HepG2 (cell line): ENCODE measurements around the gene MED22. TPM values are rescaled to one million over a fixed set of nuclear protein-coding genes. Genes with fewer than 3 reads are reported as not detected.

ENCODE experiments used
- ATAC-seq: fragments of 200-7000 bp; cut with Tn5 transposase; 3 replicates; pipeline ENCODE4 v1.9.1; 2020; ENCODE audit warnings: mild to moderate bottlenecking, moderate library complexity
- BruUV-seq: library from RNA; stranded (reverse); fragments of 400-500 nt; replicated peaks from 2 replicates; lab custom pipeline; 2021; lab: Mats Ljungman, UMichigan
- CTCF ChIA-PET: fragments of 300-600 bp; formaldehyde crosslinking; extraction: SDS; loops from one replicate; lab custom pipeline; 2021; ENCODE audit warnings: low total read pairs, inconsistent platforms, low intra/inter-chr PET ratio; lab: Yijun Ruan, JAX
- POLR2A ChIA-PET: fragments of 350-600 bp; sonication (Branson Sonifier 250); formaldehyde crosslinking; loops from one replicate; lab custom pipeline; 2020; ENCODE audit warnings: antibody characterized with exemption, inconsistent platforms; lab: Yijun Ruan, JAX
- DNase-seq: peaks from one replicate; pipeline ENCODE4 v3.0.0-alpha.2; 2015; ENCODE audit warnings: low spot score
- FAIRE-seq: peaks from 3 replicates; lab custom pipeline; 2011; peaks lifted over from hg19 to GRCh38; lab: Jason Lieb, UNC
- H2AFZ ChIP-seq: one replicate; pipeline ENCODE4 v1.6.1; 2011; ENCODE audit warnings: low read length, inconsistent platforms
- H3K27ac ChIP-seq: fragments of 300-600 bp; 3 replicates; pipeline ENCODE4 v1.8.0; 2011; ENCODE audit warnings: mixed run types, mild to moderate bottlenecking, mixed read lengths, low read length, inconsistent platforms; ENCODE audit not compliant: insufficient read depth; ENCODE audit errors: extremely low read length
- H3K27me3 ChIP-seq, 2 experiments: fragments of 200-600 bp in 1 of 2; 2 replicates in 1 of 2; 3 replicates in 1 of 2; pipeline versions ENCODE4 v1.6.0 to v1.8.0; 2011; ENCODE audit warnings: low read length in 2 of 2, mild to moderate bottlenecking in 2 of 2, moderate library complexity in 2 of 2, inconsistent platforms in 1 of 2; ENCODE audit not compliant: insufficient read depth in 2 of 2, control insufficient read depth in 1 of 2
- H3K36me3 ChIP-seq, 2 experiments: fragments of 200-600 bp in 1 of 2; replicated peaks in 1 of 2; 2 replicates in 1 of 2; 3 replicates in 1 of 2; pipeline versions ENCODE4 v1.5.1 to v1.8.0; 2011; ENCODE audit warnings: low read length in 2 of 2, inconsistent platforms in 1 of 2; ENCODE audit not compliant: insufficient read depth in 2 of 2, control insufficient read depth in 1 of 2
- H3K4me1 ChIP-seq: 2 replicates; pipeline ENCODE4 v1.5.1; 2012; ENCODE audit warnings: low read length, inconsistent platforms; ENCODE audit not compliant: insufficient read depth
- H3K4me2 ChIP-seq: 2 replicates; pipeline ENCODE4 v1.6.0; 2011; ENCODE audit warnings: low read depth, low read length, inconsistent platforms
- H3K4me3 ChIP-seq, 3 experiments: fragments of 200-600 bp in 1 of 3; sonication (generic), shearing (Covaris generic) in 1 of 3; replicated peaks in 1 of 3; 2 replicates each; pipeline ENCODE4 v1.5.1; 2011 to 2016; ENCODE audit warnings: low read length in 3 of 3, inconsistent platforms in 2 of 3, low read depth in 2 of 3, mild to moderate bottlenecking in 2 of 3, control low read depth in 1 of 3, mixed read lengths in 1 of 3; ENCODE audit not compliant: insufficient read depth in 1 of 3
- H3K79me2 ChIP-seq: one replicate; pipeline ENCODE4 v1.6.1; 2011; ENCODE audit warnings: low read length, inconsistent platforms; ENCODE audit not compliant: insufficient read depth
- H3K9ac ChIP-seq: 2 replicates; pipeline ENCODE4 v1.6.0; 2011; ENCODE audit warnings: mild to moderate bottlenecking, low read depth, low read length, inconsistent platforms; ENCODE audit not compliant: insufficient read depth
- H3K9me3 ChIP-seq: 2 replicates; pipeline ENCODE4 v1.5.1; 2012; ENCODE audit warnings: mild to moderate bottlenecking, low read length
- H4K20me1 ChIP-seq: 2 replicates; pipeline ENCODE4 v1.6.0; 2011; ENCODE audit warnings: inconsistent platforms, mild to moderate bottlenecking, low read length, moderate library complexity; ENCODE audit not compliant: insufficient read depth
- CSRNP1 ChIP-seq: sonication (generic); formaldehyde crosslinking; IDR thresholded peaks from 2 replicates; pipeline ENCODE4 v1.8.1; 2023; ENCODE audit warnings: mild to moderate bottlenecking, missing genetic modification reagents
- ESRRA ChIP-seq: sonication (generic); formaldehyde crosslinking; IDR thresholded peaks from 2 replicates; pipeline ENCODE4 v1.5.1; 2020; ENCODE audit warnings: mild to moderate bottlenecking, low read depth, missing genetic modification reagents
- ISL2 ChIP-seq: sonication (generic); formaldehyde crosslinking; IDR thresholded peaks from 2 replicates; pipeline ENCODE4 v1.5.0; 2020; ENCODE audit warnings: missing genetic modification reagents
- JUN ChIP-seq: sonication (generic); formaldehyde crosslinking; IDR thresholded peaks from 2 replicates; pipeline ENCODE4 v1.4.0; 2020; ENCODE audit warnings: mild to moderate bottlenecking, missing genetic modification reagents
- MAFG ChIP-seq: sonication (generic); formaldehyde crosslinking; IDR thresholded peaks from 2 replicates; pipeline ENCODE4 v1.5.1; 2020; ENCODE audit warnings: mild to moderate bottlenecking, missing genetic modification reagents
- MYNN ChIP-seq: sonication (generic); formaldehyde crosslinking; IDR thresholded peaks from 2 replicates; pipeline ENCODE4 v1.4.0; 2020; ENCODE audit warnings: mild to moderate bottlenecking, low read depth, missing genetic modification reagents
- MYPOP ChIP-seq: sonication (generic); formaldehyde crosslinking; IDR thresholded peaks from 2 replicates; pipeline ENCODE4 v1.8.1; 2023; ENCODE audit warnings: mild to moderate bottlenecking, moderate library complexity, missing genetic modification reagents
- NR2F2 ChIP-seq: IDR thresholded peaks from 2 replicates; pipeline ENCODE4 v1.6.1; 2012; ENCODE audit warnings: low read depth, inconsistent platforms, borderline replicate concordance
- POLR2AphosphoS5 ChIP-seq: IDR thresholded peaks from 2 replicates; pipeline ENCODE4 v1.6.1; 2012; ENCODE audit warnings: low read depth, low read length
- TOPORS ChIP-seq: sonication (generic); formaldehyde crosslinking; IDR thresholded peaks from 2 replicates; pipeline ENCODE4 v1.8.0; 2023; ENCODE audit warnings: mild to moderate bottlenecking, missing genetic modification reagents
- ZFP62 ChIP-seq: sonication (generic); formaldehyde crosslinking; IDR thresholded peaks from 2 replicates; pipeline ENCODE4 v1.4.0; 2020; ENCODE audit warnings: missing genetic modification reagents
- ZFP91 ChIP-seq: sonication (generic); formaldehyde crosslinking; IDR thresholded peaks from 2 replicates; pipeline ENCODE4 v1.9.0; 2022; ENCODE audit warnings: missing genetic modification reagents, mild to moderate bottlenecking, borderline replicate concordance
- ZNF383 ChIP-seq: sonication (generic); formaldehyde crosslinking; IDR thresholded peaks from 2 replicates; pipeline ENCODE4 v1.4.0; 2020; ENCODE audit warnings: missing genetic modification reagents, mild to moderate bottlenecking, borderline replicate concordance
- ZNF616 ChIP-seq: sonication (generic); formaldehyde crosslinking; IDR thresholded peaks from 2 replicates; pipeline ENCODE4 v1.5.0; 2020; ENCODE audit warnings: low read depth, mild to moderate bottlenecking, missing genetic modification reagents
- WGBS: methylation state at CpG from one replicate; pipeline ENCODE4 v1.1.6; 2017; ENCODE audit warnings: low lambda C conversion rate; 5-methylcytosine and 5-hydroxymethylcytosine counted together
- in situ Hi-C: cut with HindIII; loops from 2 replicates; pipeline ENCODE4 v1.10.0; 2017; ENCODE audit warnings: low pct_unique_long_range_greater_than_20kb; ENCODE audit not compliant: extremely low pct_ligation_motif_present
- intact Hi-C: fragments of 100-400 bp; cut with micrococcal nuclease; formaldehyde crosslinking; loops from one replicate; pipeline ENCODE4 v1.10.0; 2022; ENCODE audit not compliant: unreplicated experiment
- polyA plus RNA-seq, 8 experiments: library from polyadenylated mRNA; depleted of rRNA in 3 of 8; stranded (reverse) in 7 of 8; unstranded in 1 of 8; fragments of >200 nt; fragmentation: Illumina TruSeq in 4 of 8; extraction: Trizol in 4 of 8; gene quantifications; 2 replicates each; pipeline versions ENCODE4 v1.2.1 to v1.2.3, GENCODE V29; 2011 to 2016; ENCODE audit warnings: low read depth in 4 of 8, missing spikeins in 1 of 8, mixed read lengths in 1 of 8; ENCODE audit not compliant: insufficient read depth in 1 of 8
- total RNA-seq, 5 experiments: library from RNA; depleted of rRNA; stranded (reverse); fragments of >200 nt; fragmentation: Illumina TruSeq; extraction: Trizol; gene quantifications; 2 replicates each; pipeline ENCODE4 v1.2.3, GENCODE V29; 2016; ENCODE audit warnings: low read depth in 1 of 5
- TF ChIP-seq, protein P1 (sequence below): sonication (generic); formaldehyde crosslinking; IDR thresholded peaks from 2 replicates; pipeline ENCODE4 v1.4.0; 2020; ENCODE audit warnings: missing genetic modification reagents
- TF ChIP-seq, protein P2 (sequence below): sonication (generic); formaldehyde crosslinking; IDR thresholded peaks from 2 replicates; pipeline ENCODE4 v1.4.0; 2020; ENCODE audit warnings: missing genetic modification reagents, low read depth, mild to moderate bottlenecking, borderline replicate concordance
- TF ChIP-seq, protein P3 (sequence below): sonication (generic); formaldehyde crosslinking; IDR thresholded peaks from 2 replicates; pipeline ENCODE4 v1.4.0; 2020; ENCODE audit warnings: missing genetic modification reagents

The MED22 gene
- total and polyA plus RNA-seq, 2 of the 13 experiments (the other 11 are each of a cell fraction or from before 2014, with no cell fraction given) = 15.8 to 22.1 TPM

DNA sequence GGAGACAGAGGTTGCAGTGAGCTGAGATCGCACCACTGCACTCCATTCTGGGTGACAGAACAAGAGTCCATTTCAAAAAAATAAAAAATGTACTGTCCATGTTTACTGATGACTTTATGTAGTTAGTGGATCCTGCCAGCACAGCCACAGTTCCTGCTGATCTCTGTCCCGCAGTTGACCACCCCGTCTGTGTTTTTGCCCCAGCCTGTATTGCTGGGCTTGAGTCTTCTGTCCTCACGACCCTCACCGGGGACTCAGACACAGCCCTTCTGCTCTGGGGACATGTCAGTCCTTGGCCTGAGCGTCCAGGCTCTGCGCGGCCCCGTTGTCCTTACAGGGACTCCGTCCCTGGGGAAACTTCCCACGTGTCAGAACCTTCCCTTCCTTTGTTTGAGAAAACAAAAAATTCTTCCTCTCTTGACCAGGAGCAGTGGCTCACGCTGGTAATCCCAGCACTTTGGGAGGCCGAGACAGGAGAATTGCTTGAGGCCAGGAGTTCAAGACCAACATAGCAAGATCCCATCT is 26.5 kb downstream of the MED22 start:
- no TSS peak for BruUV-seq
- in situ Hi-C loops (loop anchor here (10.0 kb wide), 1 partner anchor 77 kb away; no protein-coding TSS in a partner anchor), intact Hi-C loops (no loop called here)
- FAIRE-seq (no peak), ATAC-seq (no peak), DNase-seq (no peak)
- Histone ChIP-seq H3K4me2 (no peak overlapping the region), H3K9ac (no peak overlapping the region), H3K79me2 (no peaks in the 10 kb centered on the region), H3K27ac (no peak overlapping the region), H3K27me3 (peaks cover 1 to 2% of the 10 kb centered on the region in 2 experiments; a peak in 2 of 5 replicates), H3K36me3 (no peaks in the 10 kb centered on the region), H3K9me3 (peaks cover 9% of the 10 kb centered on the region; the same call in 1 of the 2 replicates), H3K4me1 (no peaks in the 10 kb centered on the region), H3K4me3 (no peak overlapping the region), H4K20me1 (no peaks in the 10 kb centered on the region), H2AFZ (no peak overlapping the region)
- POLR2A ChIA-PET = no interaction called here
- TF ChIP-seq, protein P1, sequence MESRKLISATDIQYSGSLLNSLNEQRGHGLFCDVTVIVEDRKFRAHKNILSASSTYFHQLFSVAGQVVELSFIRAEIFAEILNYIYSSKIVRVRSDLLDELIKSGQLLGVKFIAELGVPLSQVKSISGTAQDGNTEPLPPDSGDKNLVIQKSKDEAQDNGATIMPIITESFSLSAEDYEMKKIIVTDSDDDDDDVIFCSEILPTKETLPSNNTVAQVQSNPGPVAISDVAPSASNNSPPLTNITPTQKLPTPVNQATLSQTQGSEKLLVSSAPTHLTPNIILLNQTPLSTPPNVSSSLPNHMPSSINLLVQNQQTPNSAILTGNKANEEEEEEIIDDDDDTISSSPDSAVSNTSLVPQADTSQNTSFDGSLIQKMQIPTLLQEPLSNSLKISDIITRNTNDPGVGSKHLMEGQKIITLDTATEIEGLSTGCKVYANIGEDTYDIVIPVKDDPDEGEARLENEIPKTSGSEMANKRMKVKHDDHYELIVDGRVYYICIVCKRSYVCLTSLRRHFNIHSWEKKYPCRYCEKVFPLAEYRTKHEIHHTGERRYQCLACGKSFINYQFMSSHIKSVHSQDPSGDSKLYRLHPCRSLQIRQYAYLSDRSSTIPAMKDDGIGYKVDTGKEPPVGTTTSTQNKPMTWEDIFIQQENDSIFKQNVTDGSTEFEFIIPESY (CRISPR knock-in tag) = no peak
- TF ChIP-seq ZFP62 (CRISPR knock-in tag) = no peak
- TF ChIP-seq MYPOP (CRISPR knock-in tag) = no peak
- TF ChIP-seq TOPORS (CRISPR knock-in tag) = no peak
- no peak for TF ChIP-seq ZNF383 (CRISPR knock-in tag)
- no peak for TF ChIP-seq CSRNP1 (CRISPR knock-in tag)
- no peak for TF ChIP-seq MAFG (CRISPR knock-in tag)
- no peak for TF ChIP-seq ESRRA (CRISPR knock-in tag)
- TF ChIP-seq POLR2AphosphoS5 = no peak
- TF ChIP-seq, protein P2, sequence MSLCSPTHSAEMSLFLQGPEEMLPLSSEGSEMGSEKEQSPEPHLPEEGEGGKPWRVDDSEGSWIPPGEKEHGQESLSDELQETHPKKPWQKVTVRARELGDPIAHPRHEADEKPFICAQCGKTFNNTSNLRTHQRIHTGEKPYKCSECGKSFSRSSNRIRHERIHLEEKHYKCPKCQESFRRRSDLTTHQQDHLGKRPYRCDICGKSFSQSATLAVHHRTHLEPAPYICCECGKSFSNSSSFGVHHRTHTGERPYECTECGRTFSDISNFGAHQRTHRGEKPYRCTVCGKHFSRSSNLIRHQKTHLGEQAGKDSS (CRISPR knock-in tag) = no peak
- no peak for TF ChIP-seq ISL2
- no peak for TF ChIP-seq JUN (CRISPR knock-in tag)
- TF ChIP-seq MYNN (CRISPR knock-in tag) = no peak
- TF ChIP-seq, protein P3, sequence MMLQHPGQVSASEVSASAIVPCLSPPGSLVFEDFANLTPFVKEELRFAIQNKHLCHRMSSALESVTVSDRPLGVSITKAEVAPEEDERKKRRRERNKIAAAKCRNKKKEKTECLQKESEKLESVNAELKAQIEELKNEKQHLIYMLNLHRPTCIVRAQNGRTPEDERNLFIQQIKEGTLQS (CRISPR knock-in tag) = no peak
- TF ChIP-seq ZNF616 (CRISPR knock-in tag) = no peak
- no peak for TF ChIP-seq ZFP91 (CRISPR knock-in tag)
- TF ChIP-seq NR2F2 = no peak
- WGBS = 45% methylated on average over 10 of the region's 13 CpGs
- CTCF ChIA-PET = no interaction called here
